GM18511 (cell line): Measurements from ENCODE around the gene ACTR3.
A peak's percentile ranks its signal among the peaks of the same experiment; 100 is the strongest.

ENCODE experiments used
- ATAC-seq: cut with Tn5 transposase; IDR thresholded peaks from one replicate; pipeline ENCODE4 v1.9.1; 2021; ENCODE audit warnings: mild to moderate bottlenecking, moderate library complexity; ENCODE audit not compliant: unreplicated experiment

ACTR3 gene

DNA sequence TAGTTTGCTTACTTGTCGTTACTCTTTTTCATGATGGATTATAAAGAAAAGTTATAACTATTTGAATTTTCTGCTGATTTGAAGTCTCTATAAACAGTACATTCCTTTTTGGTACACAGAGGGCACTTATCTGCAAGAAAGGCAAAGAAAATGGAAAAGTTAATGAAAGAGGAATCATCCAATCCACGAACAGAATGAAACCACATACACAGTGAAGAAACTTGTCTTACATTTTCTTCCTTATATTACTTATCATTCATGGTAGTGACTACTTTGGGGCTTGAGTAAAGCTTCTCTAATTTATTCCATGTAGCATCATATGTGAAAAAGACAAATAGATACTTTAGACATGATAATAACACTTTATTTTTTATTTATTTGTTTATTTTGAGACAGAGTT lies 14.8 kb upstream of the ACTR3 start:
- no peak for ATAC-seq

DNA sequence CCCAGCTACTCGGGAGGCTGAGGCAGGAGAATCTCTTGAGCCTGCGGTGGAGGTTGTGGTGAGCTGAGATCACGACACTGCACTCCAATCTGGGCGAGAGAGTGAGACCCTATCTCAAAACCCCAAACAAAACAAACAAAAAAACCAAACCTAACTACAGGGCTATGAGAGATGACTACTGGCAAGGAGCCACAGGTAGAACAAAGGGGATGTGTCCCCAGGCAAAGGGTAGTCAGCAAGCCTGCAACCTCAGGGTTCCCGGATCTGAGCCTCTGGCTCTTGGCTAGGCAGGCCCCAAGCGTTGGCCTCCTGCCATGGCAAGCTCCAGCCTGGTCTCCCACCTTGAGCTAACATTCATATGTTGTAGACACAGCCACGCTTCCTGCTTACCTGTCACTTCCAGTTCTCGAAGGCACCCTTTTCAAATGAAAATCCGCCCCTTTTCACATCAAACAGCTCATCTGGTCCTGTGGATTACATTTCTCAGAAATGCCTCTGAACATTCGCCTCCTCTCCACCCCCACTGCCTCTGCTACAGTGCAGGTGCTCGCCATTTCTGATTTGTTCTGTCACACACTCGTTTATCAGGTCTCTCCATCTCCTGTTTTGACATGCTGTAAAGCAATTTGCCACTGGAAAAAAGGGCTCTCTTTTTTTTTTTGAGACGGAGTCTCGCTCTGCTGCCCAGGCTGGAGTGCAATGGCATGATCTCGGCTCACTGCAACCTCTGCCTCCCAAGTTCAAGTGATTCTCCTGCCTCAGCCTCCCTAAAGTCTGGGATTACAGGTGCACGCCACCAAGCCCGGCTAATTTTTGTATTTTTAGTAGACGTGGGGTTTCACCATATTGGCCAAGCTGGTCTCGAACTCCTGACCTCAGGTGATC lies 13.1 kb upstream of the ACTR3 start:
- ATAC-seq, result no peak

DNA sequence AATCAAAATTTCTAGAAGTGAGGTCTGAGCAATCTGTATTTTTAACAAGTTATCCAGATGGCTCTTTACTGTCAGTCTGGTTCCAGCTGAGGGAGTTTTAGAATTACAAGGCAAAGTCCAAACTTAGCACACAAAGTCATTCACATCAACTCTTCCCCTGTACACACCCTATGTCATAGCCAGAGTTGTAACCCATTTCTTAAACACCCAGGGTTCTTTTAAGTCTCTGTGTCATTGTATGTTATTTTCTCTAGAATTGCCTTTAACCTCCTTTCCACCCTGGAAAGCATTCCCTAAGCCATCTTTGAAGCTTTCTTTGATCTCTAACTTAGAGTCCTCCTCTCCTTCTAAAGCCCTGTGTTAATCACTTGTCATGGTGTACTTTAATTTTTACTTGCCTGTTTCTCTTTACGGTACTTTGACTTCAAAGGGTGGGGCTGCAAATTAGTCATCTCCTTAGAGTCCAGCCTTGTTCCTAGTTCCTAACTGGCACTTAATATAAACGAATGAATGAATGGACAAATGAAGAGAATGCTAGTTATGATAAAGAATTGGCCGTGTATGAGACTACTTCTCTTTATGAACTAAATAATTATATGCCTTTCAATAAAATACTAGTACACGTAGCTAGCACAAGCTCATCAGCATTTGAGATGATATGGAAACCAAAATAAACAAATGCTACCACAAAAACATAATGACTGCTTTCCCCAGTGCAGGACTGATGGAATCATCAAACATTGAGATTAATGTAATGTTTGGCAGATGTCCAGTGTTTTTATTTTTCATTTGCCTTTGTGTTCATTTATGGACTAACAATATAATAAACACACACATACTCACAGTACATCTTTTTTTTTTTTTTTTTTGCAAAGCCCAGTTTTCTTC lies 11.9 kb upstream of the ACTR3 start:
- no peak for ATAC-seq

DNA sequence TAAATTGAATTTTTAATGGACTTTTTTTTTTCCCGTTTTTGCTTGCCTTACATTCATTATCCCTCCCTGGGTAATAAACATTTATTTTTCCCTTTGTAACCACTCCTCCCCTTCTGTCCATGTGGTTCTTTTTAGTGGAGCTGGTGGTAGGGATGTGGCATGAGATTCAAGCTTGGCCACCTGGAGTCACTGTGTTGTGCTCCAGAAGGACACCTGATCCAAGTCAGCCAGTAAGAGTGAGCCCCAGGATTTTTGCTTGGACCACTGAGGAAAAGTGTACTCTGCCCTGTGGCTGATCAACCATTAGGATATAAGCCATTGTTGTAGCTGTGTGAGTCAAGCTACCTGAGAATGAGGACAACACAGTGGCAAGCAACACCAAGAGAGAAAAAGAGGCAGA lies 11.1 kb upstream of the ACTR3 start:
- ATAC-seq, result no peak

DNA sequence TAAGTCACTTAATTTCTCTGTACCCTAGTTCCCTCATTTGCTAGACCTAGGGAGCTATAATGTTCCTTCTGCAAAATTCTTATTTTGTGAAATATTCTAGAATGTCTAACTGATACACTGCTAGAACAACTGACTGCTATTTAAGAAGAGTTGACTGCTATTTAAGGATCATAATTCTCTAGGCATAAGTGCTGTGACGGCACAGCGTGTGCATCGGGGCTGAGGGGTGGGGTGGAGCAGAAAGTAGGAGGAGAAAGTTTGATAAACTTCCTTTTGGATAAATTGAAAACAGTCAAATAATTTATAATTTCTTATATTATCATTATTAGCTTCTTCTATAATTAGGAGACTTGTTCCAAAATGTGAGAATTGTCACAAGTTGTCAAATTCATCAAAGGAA lies 10.4 kb upstream of the ACTR3 start:
- ATAC-seq, result no peak

DNA sequence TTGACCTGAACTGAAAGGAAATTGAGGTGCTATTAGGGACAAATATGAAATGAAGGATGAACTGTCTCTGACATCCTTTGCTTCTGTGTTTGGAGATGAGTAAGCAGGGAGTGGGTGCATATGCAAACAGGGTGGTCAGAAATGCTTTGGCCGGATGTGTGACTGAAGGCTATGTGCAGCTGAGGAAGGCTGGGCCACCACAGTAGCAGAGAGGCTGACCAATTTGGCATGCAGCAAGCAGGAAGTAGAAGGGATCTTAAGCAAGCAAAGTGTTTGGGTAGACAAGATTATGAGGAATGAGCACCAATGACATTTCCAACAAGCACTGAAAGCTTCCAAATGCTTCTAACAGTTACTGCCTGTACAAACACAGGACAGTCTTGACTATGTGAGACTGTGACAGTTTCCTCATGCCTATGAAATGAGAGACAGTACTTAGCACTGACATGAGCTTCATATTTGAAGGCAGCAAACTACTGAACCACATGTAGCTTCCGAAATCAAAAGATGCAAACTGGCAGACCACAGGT lies 3.3 kb upstream of the ACTR3 start:
- peak; percentile 73 for ATAC-seq

DNA sequence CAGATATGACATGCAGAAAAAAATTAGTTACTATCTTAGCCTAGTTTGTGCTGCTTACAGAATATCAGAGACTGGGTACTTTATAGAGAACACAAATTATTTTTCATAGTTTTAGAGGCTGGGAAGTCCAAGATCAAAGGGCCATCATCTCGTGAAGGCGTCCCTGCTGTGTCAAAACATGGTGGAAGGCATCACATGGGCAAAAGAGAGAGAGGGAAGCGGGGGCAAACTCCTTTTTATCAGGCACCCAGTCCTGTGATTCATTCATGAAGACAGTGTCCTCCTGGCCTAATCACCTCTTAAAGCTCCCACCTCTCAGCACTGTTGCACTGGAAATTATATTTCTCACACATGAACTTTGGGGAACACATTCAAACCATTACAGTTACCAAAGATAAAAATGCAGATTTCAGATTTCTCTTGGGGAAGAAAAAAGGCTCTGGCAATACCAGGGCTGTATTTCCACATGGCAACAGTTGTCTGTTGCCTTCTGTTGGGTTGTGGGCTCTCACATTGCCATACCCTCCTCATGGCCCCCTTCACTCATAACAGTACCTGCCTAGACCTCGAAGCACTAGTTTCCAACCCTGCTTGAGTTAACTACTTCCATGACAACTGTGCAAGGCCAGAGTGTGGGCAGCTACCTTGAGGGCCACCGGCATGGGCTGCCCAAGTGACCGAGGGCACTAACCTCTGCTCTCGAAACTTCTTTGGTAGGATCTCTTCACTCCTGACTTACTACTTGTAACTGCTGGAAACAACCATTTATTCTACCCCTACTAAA lies 2.7 kb upstream of the ACTR3 start:
- no peak for ATAC-seq

DNA sequence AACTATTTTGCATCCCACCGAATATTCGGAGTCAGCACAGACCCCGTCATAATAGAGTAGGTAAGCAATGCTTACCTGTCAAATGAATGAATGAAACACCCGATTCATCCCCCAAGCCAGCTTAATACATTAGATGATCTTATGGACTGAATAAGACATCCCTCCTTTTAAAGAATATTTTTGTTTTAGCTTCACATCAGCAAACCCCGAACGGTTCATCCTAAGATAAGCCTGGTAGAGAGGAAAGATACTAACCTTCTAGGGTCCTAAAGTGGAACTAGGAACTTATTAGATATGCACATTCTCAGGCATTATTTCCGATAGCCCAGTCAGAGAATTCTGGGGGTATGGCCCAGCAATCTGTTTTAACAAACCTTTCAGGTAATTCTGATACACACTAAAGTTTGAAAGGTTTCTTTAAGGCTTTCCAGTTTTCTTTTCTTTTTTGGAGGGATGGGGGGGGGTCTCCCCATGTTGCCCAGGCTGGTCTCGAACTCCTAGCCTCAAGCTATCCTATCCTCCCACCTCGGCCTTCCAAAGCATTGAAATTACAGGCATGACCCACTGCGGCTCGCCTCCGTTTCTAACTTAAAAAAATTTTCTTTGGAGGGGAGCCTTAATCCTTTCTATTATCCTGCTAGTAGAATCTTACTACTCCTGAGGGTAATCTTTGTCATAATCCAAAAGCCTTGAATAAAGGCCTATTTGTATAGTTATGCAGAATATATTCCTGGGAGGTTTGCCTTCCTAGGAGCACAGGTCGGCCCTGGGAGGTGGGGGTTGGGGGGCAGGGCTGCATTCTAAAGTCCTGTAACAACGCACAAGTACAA lies 1.0 kb upstream of the ACTR3 start:
- no peak for ATAC-seq

DNA sequence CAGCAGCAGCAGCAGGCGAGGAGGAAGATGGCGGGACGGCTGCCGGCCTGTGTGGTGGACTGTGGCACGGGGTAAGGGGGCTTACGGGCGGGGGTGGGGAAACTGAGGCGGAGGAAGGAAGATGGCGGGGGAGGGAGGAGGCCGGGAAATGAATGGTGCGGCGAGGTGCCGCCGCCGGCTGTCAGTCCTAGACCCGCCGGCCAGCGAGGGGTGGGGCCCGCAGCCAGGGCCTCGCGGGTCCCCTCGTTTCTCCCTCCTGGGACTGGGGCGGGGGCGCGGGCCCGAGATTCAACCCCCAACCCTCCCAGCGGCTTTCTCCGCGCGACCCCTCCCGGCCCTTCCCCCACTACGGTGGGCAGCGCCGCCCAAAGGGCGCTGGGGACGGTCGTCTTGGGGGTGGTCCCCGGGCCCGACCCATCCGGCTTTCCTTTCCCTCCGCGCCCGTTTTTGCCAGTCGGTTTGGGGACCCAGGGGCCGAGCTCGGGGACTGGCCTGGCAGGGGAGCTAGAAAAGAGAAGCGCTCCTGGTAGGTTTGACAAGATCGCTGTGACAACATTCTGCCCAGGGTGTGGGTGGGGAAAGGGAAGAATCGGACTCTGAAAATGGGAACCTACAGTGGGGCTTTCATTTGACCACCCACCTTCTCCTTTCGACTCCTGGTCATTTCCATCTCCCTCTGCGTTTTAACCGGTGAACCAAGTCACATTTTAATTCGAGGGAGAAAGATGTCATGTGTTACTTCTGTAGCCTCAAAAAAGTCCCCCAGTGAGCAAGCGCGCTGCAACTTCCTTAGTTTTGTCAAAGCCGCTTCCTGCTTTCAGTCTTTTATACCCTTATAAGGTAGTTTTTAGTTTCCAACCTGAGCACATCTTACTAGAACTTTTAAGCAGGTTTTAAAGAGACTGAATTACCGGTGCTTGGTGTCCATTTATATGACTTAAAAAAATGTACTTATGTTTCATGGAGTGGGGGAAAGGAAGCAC lies 655 bp downstream of the ACTR3 start:
- ATAC-seq, result peak; percentile 33

DNA sequence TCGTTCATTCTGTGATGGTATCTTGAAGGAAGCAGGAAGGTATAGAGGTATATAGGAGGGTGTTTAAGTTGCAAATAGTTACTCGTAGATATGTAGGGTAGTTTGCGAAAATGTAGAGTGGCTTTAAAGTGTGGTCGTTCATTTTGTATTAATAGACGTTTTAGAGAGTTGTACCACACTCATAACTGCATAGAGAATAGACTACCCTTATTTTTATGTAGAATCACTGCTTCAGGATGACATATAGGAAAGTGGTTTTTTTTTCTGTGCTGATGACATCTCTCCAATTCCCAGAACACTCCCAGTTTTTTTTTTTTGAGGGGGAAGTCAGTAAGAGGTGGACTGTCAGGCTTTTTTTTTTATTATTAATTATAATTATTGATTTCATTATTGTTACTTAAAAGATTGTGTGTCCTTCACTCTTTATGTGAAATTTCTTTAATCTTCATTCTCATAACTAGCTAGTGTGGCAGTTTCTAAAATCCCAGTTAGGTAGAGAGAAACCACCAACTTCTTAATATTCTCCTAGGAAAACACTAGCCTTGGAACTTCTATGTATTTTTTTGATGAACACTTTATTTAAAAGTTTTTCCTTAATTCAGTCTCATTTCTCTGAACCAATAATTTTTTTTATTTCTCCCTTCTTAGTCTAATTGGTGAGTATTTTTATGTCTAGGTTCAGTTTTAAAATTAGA lies 1.5 kb downstream of the ACTR3 start:
- ATAC-seq, result no peak

DNA sequence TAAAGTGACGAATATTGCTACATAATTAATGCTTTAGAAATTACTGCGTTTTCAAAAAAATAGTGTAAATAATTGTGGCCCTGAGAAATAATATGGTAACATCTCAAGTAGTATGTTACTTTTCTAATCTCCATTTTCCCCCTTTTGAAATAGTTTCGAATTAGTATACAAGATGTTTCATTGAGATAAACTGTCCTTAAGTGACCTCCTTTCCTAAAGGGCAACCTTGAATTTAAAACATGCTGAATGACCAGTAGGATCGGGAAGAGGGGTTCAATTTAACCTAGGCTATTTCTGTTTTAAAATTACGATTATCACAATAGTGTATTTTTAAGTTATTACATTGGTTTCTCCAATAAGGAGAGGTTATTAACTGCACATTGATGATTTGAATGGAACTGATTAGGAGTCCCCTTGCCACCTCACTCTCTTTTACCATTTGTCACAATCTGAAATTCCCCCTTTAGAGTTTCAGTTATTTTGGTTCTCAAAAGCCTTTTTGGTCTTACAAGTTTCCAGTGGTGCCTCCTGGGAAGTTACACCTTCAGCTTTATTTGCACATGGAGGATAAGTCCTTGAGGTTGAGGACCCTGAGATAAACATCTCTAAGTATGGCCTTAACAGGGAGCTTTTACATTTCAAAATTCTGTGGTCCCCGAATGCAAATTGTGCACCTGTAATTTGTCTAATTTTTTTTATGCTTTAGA lies 2.3 kb downstream of the ACTR3 start:
- no peak for ATAC-seq

DNA sequence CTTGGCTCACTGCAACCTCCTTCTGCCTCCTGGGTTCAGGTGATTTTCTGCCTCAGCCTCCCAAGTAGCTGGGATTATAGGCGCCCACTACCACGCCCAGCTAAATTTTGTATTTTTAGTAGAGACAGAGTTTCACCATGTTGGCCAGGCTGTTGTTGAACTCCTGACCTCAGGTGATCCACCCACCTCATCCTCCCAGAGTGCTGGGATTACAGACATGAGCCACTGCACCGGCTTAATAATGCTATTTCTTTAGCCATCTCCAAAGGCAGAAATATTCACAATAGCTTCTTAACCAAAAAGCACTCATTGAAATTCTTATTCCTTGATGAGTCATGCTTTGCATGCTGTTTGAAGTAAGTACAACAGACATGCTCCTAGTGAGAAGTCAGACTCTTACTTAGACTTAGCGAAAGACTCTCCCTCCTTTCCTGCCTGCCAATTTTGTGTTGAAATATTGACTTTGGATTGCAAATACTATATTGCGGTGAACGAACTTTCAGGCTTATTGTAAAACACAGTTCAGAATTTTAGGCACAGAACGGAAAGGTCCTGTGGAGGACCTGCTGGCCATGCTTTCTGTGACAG lies 4.4 kb downstream of the ACTR3 start:
- no peak for ATAC-seq

DNA sequence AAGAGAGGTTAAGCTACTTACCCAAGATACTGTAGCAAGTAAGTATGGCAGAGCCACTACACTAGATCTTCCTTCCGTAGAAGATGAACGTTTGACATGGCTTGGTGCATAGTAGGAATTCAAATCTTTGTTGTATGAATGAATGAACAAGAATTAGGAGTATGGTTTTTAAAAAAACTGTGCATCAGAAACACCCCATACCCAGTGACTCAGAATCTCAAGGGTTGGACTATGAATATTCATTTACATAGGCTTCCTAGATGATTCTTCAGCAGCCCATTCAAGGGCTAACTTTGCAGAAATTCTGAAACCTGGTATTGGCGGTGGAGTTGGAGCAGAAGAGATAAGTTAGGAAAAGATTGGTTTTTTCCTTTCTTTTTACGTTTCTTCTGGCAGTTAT lies 5.4 kb downstream of the ACTR3 start:
- no peak for ATAC-seq

DNA sequence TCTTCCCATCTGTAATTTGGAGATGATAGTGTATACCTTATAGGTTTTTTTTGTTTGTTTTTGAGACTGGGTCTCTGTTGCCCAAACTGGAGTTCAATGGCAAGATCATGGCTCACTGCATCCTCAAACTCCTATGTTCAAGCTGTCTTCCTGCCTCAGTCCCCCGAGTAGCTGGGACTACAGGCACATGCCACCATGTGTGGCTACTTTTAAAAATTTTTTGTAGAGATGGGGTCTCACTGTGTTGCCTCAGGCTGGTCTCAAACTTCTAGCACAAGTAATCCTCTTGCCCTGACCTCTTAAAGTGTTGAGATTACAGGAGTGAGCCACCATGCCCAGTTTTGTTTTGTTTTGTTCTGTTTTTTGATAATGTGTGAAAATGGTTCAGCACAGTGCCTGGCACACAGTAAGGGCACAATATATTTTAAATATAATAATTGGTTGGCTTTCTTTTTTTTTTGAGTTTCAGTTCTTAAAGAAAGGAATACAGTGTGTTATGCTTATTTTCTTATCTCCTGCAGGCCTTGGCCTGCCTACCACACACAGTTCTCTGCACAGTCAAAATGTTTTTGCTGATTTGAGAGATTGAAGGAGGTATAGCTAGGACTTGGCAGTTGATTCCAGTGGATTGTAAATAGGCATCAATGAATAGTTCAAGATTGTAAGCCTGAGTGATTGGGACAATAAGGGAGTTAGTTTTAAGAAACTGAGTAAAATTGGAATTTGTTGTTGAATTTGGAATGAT lies 6.1 kb downstream of the ACTR3 start:
- ATAC-seq, result no peak

DNA sequence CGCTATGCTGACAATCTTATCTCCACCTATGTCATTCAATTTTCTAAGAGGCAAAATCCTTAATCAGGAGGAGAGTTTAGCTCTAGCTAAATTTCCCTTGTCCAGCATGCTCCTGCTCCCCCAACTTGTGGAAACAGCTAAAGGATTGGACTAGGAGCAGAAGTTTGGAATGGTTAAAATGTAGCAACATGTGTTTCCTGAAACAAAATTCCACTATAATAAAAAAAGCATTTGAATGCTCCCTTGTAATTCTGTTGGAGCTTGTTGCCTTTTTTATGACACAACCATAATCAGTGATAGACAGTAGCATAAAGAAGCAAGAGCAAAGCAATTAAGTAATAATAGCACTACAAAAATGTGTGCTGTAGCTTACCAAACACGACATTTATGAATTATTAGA lies 6.9 kb downstream of the ACTR3 start:
- no peak for ATAC-seq

DNA sequence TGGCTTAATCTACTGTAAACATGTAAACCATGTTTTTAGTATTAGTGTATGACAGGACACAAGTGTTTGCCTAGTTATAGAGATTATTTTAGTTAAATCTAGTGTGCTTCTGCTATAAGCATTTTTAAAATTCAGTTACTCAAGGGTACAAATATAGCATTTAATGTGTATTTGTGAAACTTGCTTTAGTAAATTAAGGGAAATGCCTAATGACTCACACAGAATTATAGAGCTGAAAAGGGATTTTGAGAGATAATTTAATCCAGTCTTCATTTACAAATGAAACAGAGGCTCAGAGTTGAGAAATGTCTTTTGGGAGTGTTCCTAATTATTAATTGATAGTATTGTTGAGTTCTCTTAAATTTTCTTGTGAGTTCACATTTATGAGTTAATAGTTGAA lies 8.2 kb downstream of the ACTR3 start:
- no peak for ATAC-seq

DNA sequence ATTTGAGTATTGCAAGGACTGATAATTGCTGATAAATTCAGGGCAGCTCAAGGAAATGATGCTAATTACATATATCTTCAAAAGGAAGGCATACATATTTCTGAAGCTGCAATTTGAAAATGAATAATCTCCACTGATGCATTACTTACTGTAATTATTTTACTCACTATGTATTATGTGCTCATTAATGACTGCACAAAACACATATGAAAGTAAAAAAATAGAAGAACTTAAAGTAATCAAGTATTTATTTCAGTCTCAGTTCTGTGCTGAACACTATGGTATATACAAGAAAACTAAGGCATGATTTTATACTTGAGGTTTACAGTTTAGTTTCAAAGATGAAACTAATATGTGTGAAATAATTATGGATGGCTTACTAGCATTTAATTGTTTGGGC lies 9.3 kb downstream of the ACTR3 start:
- no peak for ATAC-seq
